Upper lobe of right lung (tissue), 1 donor: Measurements from ENCODE around the gene MIS12. TPM values are rescaled to one million over a fixed set of nuclear protein-coding genes. Genes with fewer than 3 reads are reported as not detected.

ENCODE experiments used
- ATAC-seq: fragments of 200-7000 bp; cut with Tn5 transposase; one replicate; pipeline ENCODE4 v1.9.1; 2020; ENCODE audit warnings: mild to moderate bottlenecking, moderate library complexity
- DNase-seq: peaks from one replicate; pipeline ENCODE4 v3.0.0-alpha.2; 2020
- H3K27ac ChIP-seq: fragments of 200-600 bp; one replicate; pipeline ENCODE4 v1.8.0; 2022
- H3K27me3 ChIP-seq: fragments of 200-600 bp; one replicate; pipeline ENCODE4 v1.8.0; 2022; ENCODE audit warnings: mild to moderate bottlenecking
- H3K36me3 ChIP-seq: fragments of 200-600 bp; one replicate; pipeline ENCODE4 v1.8.0; 2022
- H3K4me1 ChIP-seq: fragments of 200-600 bp; one replicate; pipeline ENCODE4 v1.8.0; 2022
- H3K4me3 ChIP-seq: fragments of 200-600 bp; one replicate; pipeline ENCODE4 v1.8.0; 2022; ENCODE audit warnings: mild to moderate bottlenecking
- H3K9me3 ChIP-seq: fragments of 200-600 bp; one replicate; pipeline ENCODE4 v1.8.0; 2022
- CTCF ChIP-seq: fragments of 200-600 bp; IDR thresholded peaks from one replicate; pipeline ENCODE4 v1.8.0; 2022; ENCODE audit warnings: antibody characterized with exemption
- intact Hi-C: fragments of 100-400 bp; cut with DNase I; formaldehyde crosslinking; loops from one replicate; pipeline ENCODE4 v1.11.0; 2022
- total RNA-seq: library from RNA; stranded (reverse); fragmentation: NEBNext Ultra II Directional; extraction: Animal tissue kit (Norgen Biotek cat#: 25700); gene quantifications from one replicate; pipeline ENCODE4 v1.2.1, GENCODE V29; 2021
- donor health status: DM: no; HTN: yes; CAD: no; lungs with severe emphysema.

The MIS12 gene
- total RNA-seq, 1 donor from 2014 or later = 17.0 TPM

DNA sequence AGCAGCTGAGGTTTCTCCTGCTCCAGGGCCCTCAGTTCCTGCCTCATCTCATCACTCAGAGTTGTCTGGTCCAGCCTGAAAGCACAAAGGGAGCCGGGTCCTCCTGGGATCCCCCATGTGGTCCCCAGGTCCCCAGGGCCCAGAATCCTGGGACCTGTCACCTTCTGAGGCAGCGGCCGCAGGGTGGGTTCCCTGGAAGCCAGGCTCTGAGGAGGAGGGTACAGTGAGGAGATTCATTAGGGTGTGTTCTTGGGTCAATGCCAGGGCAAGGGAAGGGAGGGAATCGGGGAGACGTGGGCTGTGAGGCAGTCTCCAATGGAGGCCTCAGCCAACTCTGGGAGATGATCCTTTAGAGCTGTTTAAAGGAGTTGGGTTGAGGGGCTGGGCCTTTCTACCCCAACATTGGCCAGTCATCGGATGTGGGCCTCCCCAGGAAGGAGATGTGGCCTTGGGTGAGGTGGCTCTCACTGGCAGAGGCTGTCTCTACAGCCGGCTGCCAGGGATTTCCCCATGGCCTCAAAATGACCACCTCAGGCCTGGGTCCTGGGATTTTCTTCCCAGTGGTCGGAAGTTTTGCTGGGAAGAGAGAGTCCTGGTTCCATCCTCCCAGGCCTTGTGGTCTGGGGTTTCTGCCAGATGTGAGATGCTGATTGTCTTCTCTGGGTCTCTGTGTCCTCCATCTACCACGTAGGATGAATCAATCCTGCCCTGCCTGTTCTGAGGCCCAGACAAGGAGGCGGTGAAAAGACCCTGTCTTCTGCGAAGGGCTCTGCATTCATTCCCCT is 50.7 kb downstream of the MIS12 start:
- no peak for TF ChIP-seq CTCF
- ATAC-seq = no peak

GRCh38 chr17:5539286-5539685 is 52.9 kb downstream of the MIS12 start:
- H3K9me3 ChIP-seq = no peaks in the 10 kb centered on the region
- H3K4me3 ChIP-seq = no peak overlapping the region
- no peaks in the 10 kb centered on the region for H3K27me3 ChIP-seq
- ATAC-seq (no peak), DNase-seq (peak; percentile 22)
- peaks cover 39% of the 10 kb centered on the region for H3K36me3 ChIP-seq
- no peaks in the 10 kb centered on the region for H3K4me1 ChIP-seq
- intact Hi-C loops = no loop called here
- no peak for TF ChIP-seq CTCF
- no peak overlapping the region for H3K27ac ChIP-seq

More for the DNA sequence above, 50.7 kb downstream of the MIS12 start:
- H3K4me1 ChIP-seq = no peaks in the 10 kb centered on the region
- H3K9me3 ChIP-seq = no peaks in the 10 kb centered on the region
- peak; percentile 50 for DNase-seq
- H3K27me3 ChIP-seq = no peaks in the 10 kb centered on the region
- intact Hi-C loops = no loop called here
- no peak overlapping the region for H3K27ac ChIP-seq
- H3K36me3 ChIP-seq = peaks cover 53% of the 10 kb centered on the region
- no peak overlapping the region for H3K4me3 ChIP-seq

- TF ChIP-seq CTCF = no peak
- Histone ChIP-seq H3K4me1 (no peaks in the 10 kb centered on the region), H3K27ac (no peak overlapping the region), H3K36me3 (peaks cover 34% of the 10 kb centered on the region), H3K27me3 (no peaks in the 10 kb centered on the region), H3K9me3 (no peaks in the 10 kb centered on the region), H3K4me3 (no peak overlapping the region)
- no peak for ATAC-seq
- peak; percentile 8 for DNase-seq
- intact Hi-C loops = no loop called here
Observed at GRCh38 chr17:5540321-5540720, 54.0 kb downstream of the MIS12 start.

Other genes starting within 250 kb of the MIS12 start
- 43.9 TPM for gene RABEP1, start 204.3 kb upstream of the MIS12 start, total RNA-seq
- 40.4 TPM for gene NUP88, start 66.9 kb upstream of the MIS12 start, total RNA-seq
- gene RPAIN, start 66.4 kb upstream of the MIS12 start, total RNA-seq = 32.9 TPM
- gene C1QBP, start 47.4 kb upstream of the MIS12 start, total RNA-seq = 73.7 TPM
- gene DHX33, start 17.6 kb upstream of the MIS12 start, total RNA-seq = 10.4 TPM
- 64.0 TPM for gene DERL2, start 388 bp upstream of the MIS12 start, total RNA-seq
- 33.2 TPM for gene NLRP1, start 97.9 kb downstream of the MIS12 start, total RNA-seq